Stimulated activated CD8-positive, alpha-beta memory T cell treated with anti-CD3 and anti-CD28 coated beads, Interleukin-12 subunit alpha, Interleukin-12 subunit beta, amount 100 ng/mL, for 4 hours (primary cell): ENCODE measurements around the gene DVL3.
"Not testable (repeated sequence)": the region's sequence is repeated elsewhere in the genome, so short reads cannot be mapped to it uniquely, and the experiment has no call there.

Experiments used
- DNase-seq: peaks from one replicate; pipeline ENCODE4 v3.0.0-alpha.2; 2020; ENCODE audit warnings: low read depth

The DVL3 gene

DNA sequence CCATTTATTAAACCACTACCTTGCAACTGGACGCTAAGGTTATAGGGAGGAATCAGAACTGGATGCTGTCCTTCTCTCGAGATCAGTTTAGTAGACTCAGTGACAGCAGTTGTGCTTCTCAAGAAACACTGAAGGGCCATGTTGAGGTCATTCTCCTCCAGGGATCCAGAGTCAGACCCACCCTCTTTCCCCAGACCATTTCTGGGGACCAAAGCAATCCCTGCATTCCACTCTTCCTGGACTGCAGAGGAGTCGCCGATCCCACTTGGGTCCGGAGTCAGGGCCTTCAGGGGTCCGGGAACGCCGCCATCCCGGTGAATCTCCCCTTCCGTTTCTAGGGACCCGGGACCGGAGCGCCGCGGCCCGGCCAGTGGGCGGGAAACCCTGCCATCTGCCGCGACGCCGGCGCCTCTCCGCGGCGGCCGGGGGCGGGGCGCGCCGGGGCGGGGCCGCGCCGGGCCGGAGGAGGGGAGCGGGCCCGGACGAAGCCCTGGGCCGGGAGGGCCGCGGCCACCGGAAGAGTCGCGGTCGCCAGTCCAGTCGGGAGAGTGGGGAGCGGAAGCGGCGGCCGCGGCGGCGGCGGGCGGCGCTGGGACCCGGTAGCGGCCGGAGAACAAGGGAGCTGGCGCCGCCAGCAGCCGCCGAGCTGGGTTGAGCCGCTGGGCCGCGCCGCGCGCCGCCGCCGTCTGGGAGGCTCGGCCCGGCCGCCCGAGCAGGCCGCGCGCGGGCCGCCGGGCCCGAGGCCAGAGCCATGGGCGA is at the start of gene DVL3:
TSS of gene DVL3 (plus strand) at position 493 of the 759 bp plus-strand sequence. CDS start at position 752, 259 bp downstream.
- DNase-seq: peak; percentile 48

DNA sequence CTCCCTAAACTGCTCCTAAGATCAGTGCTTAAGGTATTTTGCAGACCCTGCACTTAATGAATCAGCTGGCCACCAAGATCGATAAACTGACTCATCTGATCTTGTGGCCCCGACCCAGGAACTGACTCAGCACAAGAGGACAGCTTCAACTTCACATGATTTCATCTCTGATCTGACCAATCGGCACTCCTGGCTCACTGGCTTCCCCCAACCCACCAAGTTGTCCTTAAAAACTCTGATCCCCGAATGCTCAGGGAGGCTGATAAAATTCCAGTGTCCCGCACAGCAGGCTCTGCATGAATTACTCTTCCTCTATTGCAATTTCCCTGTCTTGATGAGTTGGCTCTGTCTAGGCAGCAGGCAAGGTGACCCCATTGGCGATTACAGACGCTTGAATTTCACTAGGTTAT is 44.9 kb upstream of the DVL3 start:
- no peak for DNase-seq

DNA sequence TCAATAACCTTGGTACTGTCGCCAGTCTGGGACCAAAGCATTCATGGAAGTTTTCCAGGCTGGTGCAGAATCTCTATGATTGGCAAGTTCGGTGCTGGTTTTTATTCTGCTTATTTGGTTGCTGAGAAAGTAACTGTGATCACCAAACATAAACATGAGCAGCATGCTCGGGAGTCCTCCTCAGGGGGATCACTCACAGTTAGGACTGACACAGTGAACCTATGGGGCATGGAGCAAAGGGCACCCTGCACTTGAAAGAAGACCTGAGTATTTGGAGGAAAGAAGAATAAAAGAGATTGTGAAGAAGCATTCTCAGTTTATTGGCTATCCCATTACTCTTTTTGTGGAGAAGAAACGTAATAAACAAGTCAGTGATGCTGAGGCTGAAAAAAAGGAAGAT is 39.2 kb upstream of the DVL3 start:
- DNase-seq: no peak

DNA sequence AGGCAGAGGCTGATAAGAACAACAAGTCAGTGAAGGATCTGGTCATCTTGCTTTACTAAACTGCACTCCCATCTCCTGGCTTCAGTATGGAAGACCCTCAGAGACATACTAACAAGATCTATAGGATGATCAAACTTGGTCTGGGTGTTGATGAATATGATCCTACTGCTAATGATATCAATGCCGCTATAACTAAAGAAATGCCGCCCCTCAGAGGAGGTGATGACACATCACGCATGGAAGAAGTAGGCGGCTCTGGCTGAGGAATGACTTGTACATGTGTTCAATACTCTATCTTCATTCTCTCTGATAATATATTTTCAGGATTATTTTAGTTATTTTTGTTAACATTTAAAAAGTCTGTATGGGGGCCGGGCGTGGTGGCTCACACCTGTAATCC is 37.5 kb upstream of the DVL3 start:
- no peak for DNase-seq

- DNase-seq: not testable (repeated sequence)
Measured at GRCh38 chr3:184121031-184121430, 34.1 kb upstream of the DVL3 start.

GRCh38 chr3:184126006-184126405 is 29.2 kb upstream of the DVL3 start:
- DNase-seq: no peak

- no peak for DNase-seq
Measured at GRCh38 chr3:184129012-184129411, 26.2 kb upstream of the DVL3 start.

DNA sequence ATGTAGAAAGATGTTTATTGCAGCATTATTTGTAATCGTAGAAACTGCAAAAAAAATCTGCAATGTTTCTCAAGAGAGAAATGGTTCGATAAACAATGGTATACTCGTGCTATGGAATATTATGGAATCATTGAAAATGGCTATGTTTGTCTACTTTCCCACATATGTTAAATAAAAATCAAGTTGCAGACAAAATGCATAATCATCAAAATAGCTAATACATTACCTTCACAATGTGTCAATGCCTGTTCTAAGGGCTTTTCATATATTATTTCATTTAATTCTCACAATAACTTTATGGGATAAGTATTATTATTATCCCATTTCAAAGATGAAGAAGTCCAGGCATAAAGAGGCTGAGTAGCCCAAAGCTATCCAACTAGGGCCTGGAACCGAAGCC is 22.2 kb upstream of the DVL3 start:
- no peak for DNase-seq

DNA sequence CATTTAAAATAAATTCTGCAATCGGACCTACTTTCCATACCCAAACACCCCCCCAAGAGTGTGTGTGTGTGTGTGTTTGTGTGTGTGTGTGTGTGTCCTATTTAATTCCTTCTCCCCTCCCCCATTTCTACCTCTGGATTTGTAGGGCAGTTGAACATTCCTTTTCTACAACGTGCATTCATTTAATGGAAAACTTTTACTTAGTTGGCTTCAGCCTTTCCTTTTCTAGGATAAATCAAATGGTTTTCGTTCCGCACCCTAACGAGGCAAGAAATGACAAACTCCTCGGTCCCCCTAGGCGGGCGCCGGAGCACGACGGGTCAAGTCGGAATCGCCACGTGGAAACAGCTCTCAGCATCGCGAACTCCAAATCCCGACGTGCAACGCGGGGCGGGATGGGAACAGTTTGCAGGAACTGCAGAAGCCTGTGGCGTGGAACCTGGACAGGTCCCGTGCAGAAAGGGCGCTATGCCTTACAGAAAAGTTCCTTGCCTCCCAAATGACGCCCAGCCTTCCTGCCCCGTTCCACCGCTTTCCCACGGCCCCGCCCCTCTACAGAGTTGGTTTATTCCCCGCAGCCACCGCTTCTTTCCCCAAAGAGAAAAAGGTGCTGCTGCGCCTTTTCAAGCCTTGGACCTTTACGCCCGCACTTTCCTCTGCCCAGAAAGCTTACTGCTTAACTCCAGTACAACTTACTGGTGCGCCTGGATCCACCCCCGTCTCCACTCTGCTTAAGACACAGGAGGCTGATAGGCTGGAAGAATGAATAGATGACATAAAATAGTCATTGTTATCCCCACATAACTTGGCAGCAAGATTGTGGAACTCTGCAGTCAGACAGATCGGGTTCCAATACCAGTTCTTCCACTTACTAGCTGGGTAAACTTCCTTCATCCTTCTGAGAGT is 21.1 kb upstream of the DVL3 start:
- peak; percentile 28 for DNase-seq

DNA sequence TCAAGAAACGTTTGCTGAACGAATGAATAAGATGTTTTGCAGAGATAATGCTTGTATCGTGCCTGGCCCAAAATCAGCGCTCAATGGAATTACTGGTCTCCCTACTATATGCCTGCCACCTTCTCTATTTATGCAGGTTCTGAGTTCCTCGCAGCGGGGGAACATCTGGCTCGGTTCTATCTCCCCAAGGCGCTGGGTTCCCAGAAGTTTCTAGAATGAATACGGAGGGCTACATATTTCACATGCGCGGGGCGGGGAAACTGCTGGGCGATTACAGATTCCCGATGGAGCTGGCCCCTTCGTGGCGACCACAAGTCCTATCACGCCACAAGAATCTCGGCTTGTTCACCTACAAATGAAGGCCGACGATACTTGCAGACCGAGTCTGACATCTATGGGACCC is 20.4 kb upstream of the DVL3 start:
- DNase-seq: no peak

GRCh38 chr3:184135149-184135910 is 19.8 kb upstream of the DVL3 start, which contains the start of gene EIF2B5:
EIF2B5 (plus strand) TSS chr3:184135358; CDS start chr3:184135386, 28 bp downstream.
- peak; percentile 73 for DNase-seq

DNA sequence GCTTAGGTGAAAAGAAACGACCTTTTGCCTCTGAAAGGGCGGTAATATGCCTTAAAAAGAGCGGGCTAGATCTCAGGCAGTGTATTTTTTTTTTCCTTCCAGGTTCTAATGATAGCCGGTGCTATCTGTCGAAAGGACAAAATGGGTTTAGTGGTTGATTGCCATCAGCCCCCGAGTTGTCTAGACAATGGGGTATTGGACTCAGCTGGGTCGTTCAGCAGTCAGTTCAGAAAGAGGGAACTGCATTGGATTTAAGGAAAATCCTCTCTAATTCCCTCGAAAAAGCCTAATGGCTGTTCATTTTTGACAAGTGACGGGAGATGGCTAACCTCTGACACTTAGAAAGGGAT is 19.3 kb upstream of the DVL3 start:
- no peak for DNase-seq

- DNase-seq: no peak
Measured at GRCh38 chr3:184140436-184140835, 14.7 kb upstream of the DVL3 start.

DNA sequence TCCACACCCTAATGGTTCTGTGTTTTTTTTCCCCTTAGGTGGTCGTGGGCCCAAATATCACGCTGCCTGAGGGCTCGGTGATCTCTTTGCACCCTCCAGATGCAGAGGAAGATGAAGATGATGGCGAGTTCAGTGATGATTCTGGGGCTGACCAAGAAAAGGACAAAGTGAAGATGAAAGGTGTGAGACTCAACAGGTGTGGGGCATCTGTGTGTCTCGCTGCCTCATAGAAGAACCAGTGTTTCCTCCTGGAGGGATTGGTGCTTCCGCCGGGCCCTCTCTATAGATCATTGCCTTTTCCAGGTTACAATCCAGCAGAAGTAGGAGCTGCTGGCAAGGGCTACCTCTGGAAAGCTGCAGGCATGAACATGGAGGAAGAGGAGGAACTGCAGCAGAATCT is 13.0 kb upstream of the DVL3 start:
- DNase-seq: no peak

GRCh38 chr3:184143327-184143726 is 11.8 kb upstream of the DVL3 start:
- no peak for DNase-seq

- DNase-seq: no peak
Measured at GRCh38 chr3:184144505-184144904, 10.7 kb upstream of the DVL3 start.

- DNase-seq: no peak
Measured at GRCh38 chr3:184145111-184145524, 10.1 kb upstream of the DVL3 start.

GRCh38 chr3:184145751-184146270 is 9.4 kb upstream of the DVL3 start:
- no peak for DNase-seq

DNA sequence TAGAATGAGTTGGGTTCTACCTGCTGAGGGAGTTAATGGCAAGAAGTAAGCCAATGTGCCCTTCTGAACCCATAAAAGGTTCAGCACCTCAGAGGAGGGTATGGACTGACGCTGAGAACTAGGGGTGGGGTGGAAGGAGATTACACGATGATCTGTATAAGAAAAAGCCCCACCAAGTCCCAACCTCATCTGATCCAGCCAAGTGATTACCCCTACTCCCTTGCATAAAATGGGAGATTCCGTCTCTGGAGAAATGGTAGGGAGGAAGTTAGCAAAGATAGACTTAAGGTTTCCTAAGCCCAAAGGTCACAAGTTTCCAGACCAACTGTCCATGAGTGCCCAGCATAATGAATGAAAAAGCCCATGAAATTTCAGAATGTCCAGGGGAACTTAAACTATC is 7.1 kb upstream of the DVL3 start:
- no peak for DNase-seq

DNA sequence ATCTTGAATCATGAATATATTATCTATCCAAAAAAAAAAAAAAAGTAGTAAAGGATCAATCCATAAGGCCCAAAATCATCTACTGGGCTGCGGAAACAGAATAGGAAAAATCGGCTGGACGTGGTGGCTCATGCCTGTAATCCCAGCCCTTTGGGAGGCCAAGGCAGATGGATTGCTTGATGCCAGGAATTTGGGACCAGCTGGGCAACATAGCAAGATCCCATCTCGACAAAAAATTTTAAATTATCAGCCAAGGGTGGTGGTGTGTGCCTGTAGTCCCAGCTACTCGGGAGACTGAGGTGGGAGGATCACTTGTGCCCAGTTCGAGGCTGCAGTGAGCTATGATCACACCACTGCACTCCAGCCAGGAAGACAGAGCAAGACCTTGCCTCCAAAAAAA is 6.1 kb upstream of the DVL3 start:
- no peak for DNase-seq

DNA sequence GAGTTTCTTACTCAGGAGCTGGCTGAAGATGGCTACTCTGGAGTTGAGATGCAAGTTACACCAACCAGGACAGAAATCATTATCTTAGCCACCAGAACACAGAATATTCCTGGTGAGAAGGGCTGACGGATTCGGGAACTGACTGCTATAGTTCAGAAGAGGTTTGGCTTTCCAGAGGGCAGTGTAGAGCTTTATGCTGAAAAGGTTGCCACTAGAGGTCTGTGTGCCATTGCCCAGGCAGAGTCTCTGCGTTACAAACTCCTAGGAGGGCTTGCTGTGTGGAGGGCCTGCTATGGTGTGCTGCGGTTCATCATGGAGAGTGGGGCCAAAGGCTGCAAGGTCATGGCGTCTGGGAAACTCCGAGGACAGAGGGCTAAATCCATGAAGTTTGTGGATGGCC is 5.4 kb upstream of the DVL3 start:
- DNase-seq: not testable (repeated sequence)
